Measurements from ENCODE around the gene RHAG. TPM values are rescaled to one million over a fixed set of nuclear protein-coding genes. Genes with fewer than 3 reads are reported as not detected.
"Not testable (repeated sequence)": the region's sequence is repeated elsewhere in the genome, so short reads cannot be mapped to it uniquely, and the experiment has no call there.

Gene RHAG
- polyA plus RNA-seq, 3 donors: not detected

- no peak overlapping the region for H3K4me3 ChIP-seq (replicated peaks in 1 of 3; ENCODE audit: low read depth in 2 of 3, low read length in 3 of 3)
- no peak overlapping the region for H3K27ac ChIP-seq (ENCODE audit: low read depth in 1 of 2, low read length in 2 of 2)
- H3K27me3 ChIP-seq (ENCODE audit: control insufficient read depth in 2 of 2, insufficient read depth in 2 of 2, low read length in 2 of 2): no peaks in the 10 kb centered on the region
- no peaks in the 10 kb centered on the region for H3K4me1 Mint-ChIP-seq
- no peaks in the 10 kb centered on the region for H3K4me1 ChIP-seq (ENCODE audit: control insufficient read depth in 1 of 2, insufficient read depth in 2 of 2, low read length in 2 of 2)
- intact Hi-C loops (cut with micrococcal nuclease): no loop called here
- H3K36me3 Mint-ChIP-seq: no peaks in the 10 kb centered on the region
- DNase-seq: no peak
- H3K36me3 ChIP-seq (replicated peaks in 1 of 2; ENCODE audit: control insufficient read depth in 1 of 2, insufficient read depth in 2 of 2, low read length in 2 of 2): no peaks in the 10 kb centered on the region
- no peak overlapping the region for H3K4me2 ChIP-seq (replicated peaks; ENCODE audit: extremely low read depth, low read length, poor library complexity, severe bottlenecking)
- no peak overlapping the region for H3K27ac Mint-ChIP-seq
- H3K27me3 Mint-ChIP-seq (ENCODE audit: low read depth in 3 of 3): no peaks in the 10 kb centered on the region
- H3K79me2 ChIP-seq (ENCODE audit: insufficient read depth, low read length): no peaks in the 10 kb centered on the region
- 100% methylated on average over 1 of the region's 3 CpGs for WGBS (ENCODE audit: insufficient coverage)
- no peak overlapping the region for H3K4me3 Mint-ChIP-seq
- H3K9me3 Mint-ChIP-seq: peaks cover 3 to 14% (median 7%) of the 10 kb centered on the region in 7 donors
- H2AFZ ChIP-seq (ENCODE audit: insufficient read depth, low read depth, low read length, poor library complexity, severe bottlenecking): no peak overlapping the region
- H3K9me3 ChIP-seq (replicated peaks in 1 of 2; ENCODE audit: control insufficient read depth in 1 of 2, insufficient read depth in 1 of 2, low read length in 2 of 2): peaks cover 0 to 3% of the 10 kb centered on the region in 2 donors
- no peak overlapping the region for H3K9ac ChIP-seq (ENCODE audit: insufficient read depth, low read length, poor library complexity, severe bottlenecking)
- no peak for TF ChIP-seq CTCF (IDR thresholded peaks at IDR 0.05)
- no peaks in the 10 kb centered on the region for H4K20me1 ChIP-seq (ENCODE audit: insufficient read depth, low read length)
Measured at GRCh38 chr6:49632727-49633126, 3.9 kb downstream of the RHAG start.

- H3K4me3 ChIP-seq (replicated peaks in 1 of 3; ENCODE audit: low read depth in 2 of 3, low read length in 3 of 3); intact Hi-C loops (cut with micrococcal nuclease); H3K27me3 ChIP-seq (ENCODE audit: control insufficient read depth in 2 of 2, insufficient read depth in 2 of 2, low read length in 2 of 2); H3K4me3 Mint-ChIP-seq; H3K79me2 ChIP-seq (ENCODE audit: insufficient read depth, low read length); DNase-seq; H3K36me3 Mint-ChIP-seq; H3K4me2 ChIP-seq (replicated peaks; ENCODE audit: extremely low read depth, low read length, poor library complexity, severe bottlenecking); H3K9ac ChIP-seq (ENCODE audit: insufficient read depth, low read length, poor library complexity, severe bottlenecking); H3K9me3 ChIP-seq (replicated peaks in 1 of 2; ENCODE audit: control insufficient read depth in 1 of 2, insufficient read depth in 1 of 2, low read length in 2 of 2); H2AFZ ChIP-seq (ENCODE audit: insufficient read depth, low read depth, low read length, poor library complexity, severe bottlenecking); H3K27ac ChIP-seq (ENCODE audit: low read depth in 1 of 2, low read length in 2 of 2); H3K4me1 Mint-ChIP-seq; H3K36me3 ChIP-seq (replicated peaks in 1 of 2; ENCODE audit: control insufficient read depth in 1 of 2, insufficient read depth in 2 of 2, low read length in 2 of 2); H3K4me1 ChIP-seq (ENCODE audit: control insufficient read depth in 1 of 2, insufficient read depth in 2 of 2, low read length in 2 of 2); H3K27ac Mint-ChIP-seq; H3K27me3 Mint-ChIP-seq (ENCODE audit: low read depth in 3 of 3); H4K20me1 ChIP-seq (ENCODE audit: insufficient read depth, low read length): not testable (repeated sequence)
- peaks cover 3 to 15% (median 9%) of the 10 kb centered on the region in 7 donors for H3K9me3 Mint-ChIP-seq
- 96% methylated on average over 25 of the region's 36 CpGs for WGBS (ENCODE audit: insufficient coverage)
Measured at GRCh38 chr6:49629485-49630088, 7.1 kb downstream of the RHAG start.
